Upper lobe of right lung (tissue), 1 donor: ENCODE measurements around the gene BCAT1. TPM values are rescaled to one million over a fixed set of nuclear protein-coding genes. Genes with fewer than 3 reads are reported as not detected.

Experiments used
- ATAC-seq: fragments of 200-7000 bp; cut with Tn5 transposase; one replicate; pipeline ENCODE4 v1.9.1; 2020; ENCODE audit warnings: mild to moderate bottlenecking, moderate library complexity
- DNase-seq: peaks from one replicate; pipeline ENCODE4 v3.0.0-alpha.2; 2020
- H3K27ac ChIP-seq: fragments of 200-600 bp; one replicate; pipeline ENCODE4 v1.8.0; 2022
- H3K27me3 ChIP-seq: fragments of 200-600 bp; one replicate; pipeline ENCODE4 v1.8.0; 2022; ENCODE audit warnings: mild to moderate bottlenecking
- H3K36me3 ChIP-seq: fragments of 200-600 bp; one replicate; pipeline ENCODE4 v1.8.0; 2022
- H3K4me1 ChIP-seq: fragments of 200-600 bp; one replicate; pipeline ENCODE4 v1.8.0; 2022
- H3K4me3 ChIP-seq: fragments of 200-600 bp; one replicate; pipeline ENCODE4 v1.8.0; 2022; ENCODE audit warnings: mild to moderate bottlenecking
- H3K9me3 ChIP-seq: fragments of 200-600 bp; one replicate; pipeline ENCODE4 v1.8.0; 2022
- intact Hi-C: fragments of 100-400 bp; cut with DNase I; formaldehyde crosslinking; loops from one replicate; pipeline ENCODE4 v1.11.0; 2022
- total RNA-seq: library from RNA; stranded (reverse); fragmentation: NEBNext Ultra II Directional; extraction: Animal tissue kit (Norgen Biotek cat#: 25700); gene quantifications from one replicate; pipeline ENCODE4 v1.2.1, GENCODE V29; 2021
- TF ChIP-seq, protein P1 (sequence below): fragments of 200-600 bp; IDR thresholded peaks from one replicate; pipeline ENCODE4 v1.8.0; 2022; ENCODE audit warnings: antibody characterized with exemption
- donor health status: DM: no; HTN: yes; CAD: no; lungs with severe emphysema.

BCAT1 gene
- total RNA-seq, 1 donor from 2014 or later, result 82.5 TPM

DNA sequence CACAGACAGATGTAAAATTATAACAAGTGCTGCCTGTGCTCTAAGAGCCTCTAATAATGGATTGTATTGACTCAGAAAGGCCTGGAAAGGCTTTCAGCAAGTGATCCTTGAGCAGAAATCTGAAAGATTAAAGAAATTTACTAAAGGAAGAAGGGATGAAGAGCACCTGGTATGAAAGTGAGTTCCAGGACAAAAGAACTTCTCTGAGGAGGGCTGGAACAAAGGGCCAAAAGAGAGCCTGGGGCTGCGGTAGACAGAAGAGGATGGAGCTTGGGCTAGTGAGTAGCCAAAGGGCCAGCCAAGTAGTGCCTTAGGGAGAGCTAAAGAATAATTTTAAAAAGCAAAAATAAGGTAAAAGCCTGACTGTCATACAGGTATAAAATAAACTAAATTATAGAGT, 44.0 kb downstream of the BCAT1 start:
- ATAC-seq, result no peak
- intact Hi-C loops, result no loop called here
- TF ChIP-seq, protein P1, sequence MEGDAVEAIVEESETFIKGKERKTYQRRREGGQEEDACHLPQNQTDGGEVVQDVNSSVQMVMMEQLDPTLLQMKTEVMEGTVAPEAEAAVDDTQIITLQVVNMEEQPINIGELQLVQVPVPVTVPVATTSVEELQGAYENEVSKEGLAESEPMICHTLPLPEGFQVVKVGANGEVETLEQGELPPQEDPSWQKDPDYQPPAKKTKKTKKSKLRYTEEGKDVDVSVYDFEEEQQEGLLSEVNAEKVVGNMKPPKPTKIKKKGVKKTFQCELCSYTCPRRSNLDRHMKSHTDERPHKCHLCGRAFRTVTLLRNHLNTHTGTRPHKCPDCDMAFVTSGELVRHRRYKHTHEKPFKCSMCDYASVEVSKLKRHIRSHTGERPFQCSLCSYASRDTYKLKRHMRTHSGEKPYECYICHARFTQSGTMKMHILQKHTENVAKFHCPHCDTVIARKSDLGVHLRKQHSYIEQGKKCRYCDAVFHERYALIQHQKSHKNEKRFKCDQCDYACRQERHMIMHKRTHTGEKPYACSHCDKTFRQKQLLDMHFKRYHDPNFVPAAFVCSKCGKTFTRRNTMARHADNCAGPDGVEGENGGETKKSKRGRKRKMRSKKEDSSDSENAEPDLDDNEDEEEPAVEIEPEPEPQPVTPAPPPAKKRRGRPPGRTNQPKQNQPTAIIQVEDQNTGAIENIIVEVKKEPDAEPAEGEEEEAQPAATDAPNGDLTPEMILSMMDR, result no peak

DNA sequence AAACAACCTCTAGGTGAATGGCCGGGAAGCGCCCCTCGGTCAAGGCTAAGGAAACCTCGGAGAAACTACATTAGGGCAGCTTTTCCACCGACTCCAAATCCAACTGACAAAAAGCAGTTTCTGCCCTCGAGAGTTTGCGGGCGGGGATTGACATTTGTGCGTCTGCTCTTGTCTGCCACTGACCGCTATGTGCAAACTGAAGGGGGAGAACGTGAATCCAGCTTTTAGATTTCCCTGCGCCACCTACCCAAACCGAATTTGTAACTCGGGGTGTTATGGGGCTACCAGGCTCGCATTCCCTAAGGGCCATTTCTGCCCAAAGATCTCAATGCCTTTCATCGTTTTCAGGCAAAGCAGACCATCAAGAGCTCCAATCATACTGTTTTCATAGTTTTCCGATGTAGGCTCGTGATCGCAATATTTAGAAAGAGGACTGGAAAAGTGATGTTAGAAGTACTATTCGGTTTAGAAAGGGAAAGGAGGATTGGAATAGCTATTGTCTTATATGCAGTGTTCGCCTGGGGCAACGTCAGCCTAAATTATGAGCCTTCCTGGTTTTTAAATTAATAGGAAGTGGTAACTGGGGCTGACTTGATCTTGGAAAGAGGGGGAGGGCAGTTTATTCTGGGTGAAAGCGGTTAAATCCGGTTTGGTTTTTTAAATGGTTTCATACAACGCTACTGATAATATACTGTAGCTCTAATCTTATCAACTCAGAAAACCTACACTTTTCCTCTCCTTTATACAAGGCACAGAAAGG, 45.4 kb downstream of the BCAT1 start:
- DNase-seq, result no peak
- Histone ChIP-seq H3K27ac (peak overlapping the region; percentile 78), H3K9me3 (no peaks in the 10 kb centered on the region)

More for the DNA sequence above, 44.0 kb downstream of the BCAT1 start:
- Histone ChIP-seq H3K27me3 (no peaks in the 10 kb centered on the region), H3K4me3 (no peak overlapping the region), H3K27ac (no peak overlapping the region), H3K4me1 (peaks cover 17% of the 10 kb centered on the region), H3K36me3 (no peaks in the 10 kb centered on the region), H3K9me3 (no peaks in the 10 kb centered on the region)
- DNase-seq, result no peak

DNA sequence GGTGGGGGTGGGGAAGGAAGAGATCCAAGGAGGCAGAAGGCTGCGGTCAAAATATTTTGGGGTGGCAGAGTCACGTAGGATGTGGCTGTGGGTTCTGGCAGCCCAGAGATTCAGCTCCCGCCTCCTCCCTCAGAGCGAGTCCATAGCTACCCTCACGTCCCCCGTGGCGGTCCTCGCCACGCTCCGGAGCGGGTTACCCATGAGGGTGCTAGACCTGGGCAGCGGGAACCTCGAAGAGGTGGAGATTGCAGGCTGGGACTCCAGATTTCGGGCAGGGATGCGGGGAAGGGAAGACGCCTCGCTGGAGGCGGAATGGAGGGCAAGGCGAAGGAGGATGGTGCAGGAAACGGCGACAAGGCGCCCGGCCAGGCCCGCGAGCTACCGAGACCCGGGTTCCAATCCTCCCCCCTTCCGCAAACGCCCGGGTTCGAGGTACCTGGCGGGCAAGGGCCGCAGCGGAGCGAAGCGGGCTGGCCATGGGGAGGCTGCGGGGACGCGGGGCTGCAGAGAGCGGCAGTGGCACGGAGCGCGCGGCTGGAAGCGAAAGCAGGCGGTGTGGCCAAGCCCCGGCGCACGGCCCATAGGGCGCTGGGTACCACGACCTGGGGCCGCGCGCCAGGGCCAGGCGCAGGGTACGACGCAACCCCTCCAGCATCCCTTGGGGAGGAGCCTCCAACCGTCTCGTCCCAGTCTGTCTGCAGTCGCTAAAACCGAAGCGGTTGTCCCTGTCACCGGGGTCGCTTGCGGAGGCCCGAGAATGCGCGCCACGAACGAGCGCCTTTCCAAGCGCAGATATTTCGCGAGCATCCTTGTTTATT, 46.2 kb downstream of the BCAT1 start:
- H3K4me3 ChIP-seq, result peak overlapping the region; percentile 66
- DNase-seq (peak; percentile 76), ATAC-seq (peak; percentile 77)
- peaks cover 17% of the 10 kb centered on the region for H3K4me1 ChIP-seq
- no peaks in the 10 kb centered on the region for H3K9me3 ChIP-seq
- TF ChIP-seq, protein P1, result no peak
- peak overlapping the region; percentile 78 for H3K27ac ChIP-seq
- intact Hi-C loops, result no loop called here
- H3K27me3 ChIP-seq, result no peaks in the 10 kb centered on the region
- H3K36me3 ChIP-seq, result no peaks in the 10 kb centered on the region

More for the DNA sequence above, 45.4 kb downstream of the BCAT1 start:
- H3K27me3 ChIP-seq, result no peaks in the 10 kb centered on the region
- ATAC-seq, result peak; percentile 40
- peak overlapping the region; percentile 66 for H3K4me3 ChIP-seq
- TF ChIP-seq, protein P1, result no peak
- H3K36me3 ChIP-seq, result no peaks in the 10 kb centered on the region
- peaks cover 17% of the 10 kb centered on the region for H3K4me1 ChIP-seq
- intact Hi-C loops, result no loop called here

DNA sequence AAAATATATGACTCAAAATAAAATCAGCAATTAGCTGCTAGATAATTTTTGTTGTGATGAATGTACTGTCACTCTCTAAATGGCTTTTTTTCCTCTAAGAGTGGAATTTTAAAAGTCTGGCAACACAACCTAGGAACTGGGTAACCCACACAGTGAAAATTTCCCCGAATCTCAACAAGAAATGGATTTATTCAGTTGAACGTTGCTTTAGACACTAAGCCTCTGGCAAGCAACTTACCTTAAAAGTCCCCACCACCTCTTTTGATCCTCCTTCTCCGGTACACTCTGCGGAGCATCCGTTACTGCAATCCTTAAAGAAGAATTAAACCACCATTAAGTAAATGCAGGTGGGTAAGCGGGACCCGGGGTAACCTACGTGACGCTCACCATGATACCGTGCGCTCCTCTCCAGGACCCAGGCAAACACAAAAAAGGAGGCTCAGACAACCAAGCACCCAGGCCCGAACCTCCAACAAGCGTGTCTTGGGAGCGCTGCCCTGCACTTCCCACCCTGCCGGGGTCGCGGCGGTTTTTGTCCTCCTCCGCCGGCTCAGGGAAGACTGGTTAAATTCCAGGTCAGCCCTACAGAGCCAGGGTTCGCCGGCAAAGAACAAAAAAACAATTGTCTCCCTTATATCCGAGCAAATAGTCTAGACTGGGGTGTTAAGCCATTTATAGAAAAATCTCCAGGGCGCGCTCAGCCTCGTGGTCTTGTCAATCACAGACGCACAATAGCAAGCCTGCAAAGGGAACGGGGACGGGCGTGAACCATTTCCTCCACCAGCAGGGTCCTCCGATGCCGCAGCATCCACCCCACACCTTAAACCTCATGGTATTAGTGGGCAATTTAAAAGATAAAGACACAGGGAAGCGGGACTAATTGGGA, 47.1 kb downstream of the BCAT1 start:
- Histone ChIP-seq H3K9me3 (no peaks in the 10 kb centered on the region), H3K27me3 (no peaks in the 10 kb centered on the region), H3K27ac (peak overlapping the region; percentile 21), H3K4me3 (peak overlapping the region; percentile 66), H3K36me3 (no peaks in the 10 kb centered on the region), H3K4me1 (peaks cover 17% of the 10 kb centered on the region)
- ATAC-seq, result peak; percentile 11
- TF ChIP-seq, protein P1, result no peak
- intact Hi-C loops, result no loop called here
- DNase-seq, result no peak

DNA sequence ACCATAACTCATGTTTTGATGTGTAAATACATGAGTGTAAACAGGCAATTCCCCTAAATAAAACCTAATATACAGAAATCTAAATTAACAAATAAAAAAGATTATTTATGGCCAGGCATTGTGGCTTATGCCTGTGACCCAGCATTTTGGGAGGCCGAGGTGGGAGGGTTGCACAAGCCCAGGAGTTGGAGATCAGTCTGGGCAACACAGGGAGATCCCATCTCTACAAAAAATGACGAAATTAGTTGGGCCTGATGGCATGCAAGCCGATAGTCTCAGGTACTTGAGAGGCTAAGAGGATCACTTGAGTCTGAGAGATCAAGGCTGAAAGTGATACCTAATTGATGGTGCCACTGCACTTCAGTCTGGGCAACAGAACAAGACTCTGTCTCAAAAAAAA, 48.7 kb downstream of the BCAT1 start:
- ATAC-seq (no peak), DNase-seq (no peak)
- H3K4me3 ChIP-seq, result no peak overlapping the region
- no peaks in the 10 kb centered on the region for H3K36me3 ChIP-seq
- no peak overlapping the region for H3K27ac ChIP-seq
- peaks cover 17% of the 10 kb centered on the region for H3K4me1 ChIP-seq
- no peaks in the 10 kb centered on the region for H3K27me3 ChIP-seq
- H3K9me3 ChIP-seq, result no peaks in the 10 kb centered on the region
- intact Hi-C loops, result no loop called here
- TF ChIP-seq, protein P1, result no peak
